ENCODE measurements around the gene ATP10A.

The ATP10A gene

GRCh38 chr15:25727867-25728600 is 135.1 kb downstream of the ATP10A start:
- H3K27ac Mint-ChIP-seq = peak overlapping the region; percentile 35
- H3K9me3 Mint-ChIP-seq = no peaks in the 10 kb centered on the region
- no peak overlapping the region for H3K4me3 Mint-ChIP-seq
- H3K4me1 Mint-ChIP-seq = no peaks in the 10 kb centered on the region
- no peaks in the 10 kb centered on the region for H3K27me3 Mint-ChIP-seq
- peaks cover 5% of the 10 kb centered on the region for H3K36me3 Mint-ChIP-seq

GRCh38 chr15:25727116-25727515 is 136.0 kb downstream of the ATP10A start:
- no peak overlapping the region for H3K27ac Mint-ChIP-seq
- peaks cover 9% of the 10 kb centered on the region for H3K36me3 Mint-ChIP-seq
- H3K9me3 Mint-ChIP-seq = no peaks in the 10 kb centered on the region
- H3K4me1 Mint-ChIP-seq = no peaks in the 10 kb centered on the region
- no peak overlapping the region for H3K4me3 Mint-ChIP-seq
- no peaks in the 10 kb centered on the region for H3K27me3 Mint-ChIP-seq

GRCh38 chr15:25725758-25726157 is 137.4 kb downstream of the ATP10A start:
- peaks cover 9% of the 10 kb centered on the region for H3K36me3 Mint-ChIP-seq
- no peak overlapping the region for H3K4me3 Mint-ChIP-seq
- H3K4me1 Mint-ChIP-seq = no peaks in the 10 kb centered on the region
- H3K27me3 Mint-ChIP-seq = no peaks in the 10 kb centered on the region
- no peak overlapping the region for H3K27ac Mint-ChIP-seq
- H3K9me3 Mint-ChIP-seq = no peaks in the 10 kb centered on the region

- Mint-ChIP-seq H3K27ac (peak overlapping the region; percentile 46), H3K4me3 (no peak overlapping the region), H3K4me1 (no peaks in the 10 kb centered on the region), H3K27me3 (no peaks in the 10 kb centered on the region), H3K9me3 (no peaks in the 10 kb centered on the region), H3K36me3 (peaks cover 9% of the 10 kb centered on the region)
These were observed 138.2 kb downstream of the ATP10A start for GRCh38 chr15:25724899-25725298.

- Mint-ChIP-seq H3K27me3 (no peaks in the 10 kb centered on the region), H3K36me3 (peaks cover 5% of the 10 kb centered on the region), H3K4me3 (no peak overlapping the region), H3K4me1 (no peaks in the 10 kb centered on the region), H3K27ac (no peak overlapping the region), H3K9me3 (no peaks in the 10 kb centered on the region)
These were observed 141.5 kb downstream of the ATP10A start for GRCh38 chr15:25721605-25721955.

GRCh38 chr15:25719101-25719985 is 143.8 kb downstream of the ATP10A start:
- Mint-ChIP-seq H3K4me3 (no peak overlapping the region), H3K27ac (no peak overlapping the region), H3K4me1 (no peaks in the 10 kb centered on the region), H3K36me3 (peaks cover 3% of the 10 kb centered on the region), H3K27me3 (no peaks in the 10 kb centered on the region), H3K9me3 (no peaks in the 10 kb centered on the region)

GRCh38 chr15:25718597-25718996 is 144.5 kb downstream of the ATP10A start:
- peaks cover 3% of the 10 kb centered on the region for H3K36me3 Mint-ChIP-seq
- H3K4me3 Mint-ChIP-seq = no peak overlapping the region
- no peaks in the 10 kb centered on the region for H3K27me3 Mint-ChIP-seq
- H3K4me1 Mint-ChIP-seq = no peaks in the 10 kb centered on the region
- no peak overlapping the region for H3K27ac Mint-ChIP-seq
- H3K9me3 Mint-ChIP-seq = no peaks in the 10 kb centered on the region

GRCh38 chr15:25718169-25718536 is 145.0 kb downstream of the ATP10A start:
- Mint-ChIP-seq H3K27me3 (no peaks in the 10 kb centered on the region), H3K4me3 (no peak overlapping the region), H3K36me3 (peaks cover 3% of the 10 kb centered on the region), H3K4me1 (no peaks in the 10 kb centered on the region), H3K27ac (no peak overlapping the region), H3K9me3 (no peaks in the 10 kb centered on the region)

- Mint-ChIP-seq H3K36me3 (peaks cover under 1% of the 10 kb centered on the region), H3K4me3 (no peak overlapping the region), H3K27me3 (no peaks in the 10 kb centered on the region), H3K4me1 (no peaks in the 10 kb centered on the region), H3K27ac (peak overlapping the region; percentile 41), H3K9me3 (no peaks in the 10 kb centered on the region)
These were observed 145.5 kb downstream of the ATP10A start for GRCh38 chr15:25717457-25718168.

GRCh38 chr15:25717127-25717456 is 146.0 kb downstream of the ATP10A start:
- Mint-ChIP-seq H3K4me3 (no peak overlapping the region), H3K27me3 (no peaks in the 10 kb centered on the region), H3K9me3 (no peaks in the 10 kb centered on the region), H3K27ac (no peak overlapping the region), H3K4me1 (no peaks in the 10 kb centered on the region), H3K36me3 (peaks cover 2% of the 10 kb centered on the region)

GRCh38 chr15:25716414-25717126 is 146.6 kb downstream of the ATP10A start:
- peaks cover 2% of the 10 kb centered on the region for H3K36me3 Mint-ChIP-seq
- no peaks in the 10 kb centered on the region for H3K27me3 Mint-ChIP-seq
- no peak overlapping the region for H3K4me3 Mint-ChIP-seq
- no peaks in the 10 kb centered on the region for H3K4me1 Mint-ChIP-seq
- H3K27ac Mint-ChIP-seq = no peak overlapping the region
- no peaks in the 10 kb centered on the region for H3K9me3 Mint-ChIP-seq

GRCh38 chr15:25715536-25716413 is 147.4 kb downstream of the ATP10A start:
- H3K36me3 Mint-ChIP-seq = peaks cover 2% of the 10 kb centered on the region
- H3K9me3 Mint-ChIP-seq = no peaks in the 10 kb centered on the region
- H3K27me3 Mint-ChIP-seq = no peaks in the 10 kb centered on the region
- no peak overlapping the region for H3K27ac Mint-ChIP-seq
- no peaks in the 10 kb centered on the region for H3K4me1 Mint-ChIP-seq
- H3K4me3 Mint-ChIP-seq = no peak overlapping the region

- H3K27me3 Mint-ChIP-seq = no peaks in the 10 kb centered on the region
- no peak overlapping the region for H3K27ac Mint-ChIP-seq
- no peak overlapping the region for H3K4me3 Mint-ChIP-seq
- H3K4me1 Mint-ChIP-seq = no peaks in the 10 kb centered on the region
- peaks cover 2% of the 10 kb centered on the region for H3K36me3 Mint-ChIP-seq
- no peaks in the 10 kb centered on the region for H3K9me3 Mint-ChIP-seq
These were observed 148.6 kb downstream of the ATP10A start for GRCh38 chr15:25714538-25714840.

GRCh38 chr15:25713736-25714537 is 149.2 kb downstream of the ATP10A start:
- no peaks in the 10 kb centered on the region for H3K4me1 Mint-ChIP-seq
- no peaks in the 10 kb centered on the region for H3K27me3 Mint-ChIP-seq
- no peak overlapping the region for H3K27ac Mint-ChIP-seq
- H3K9me3 Mint-ChIP-seq = no peaks in the 10 kb centered on the region
- no peak overlapping the region for H3K4me3 Mint-ChIP-seq
- peaks cover 2% of the 10 kb centered on the region for H3K36me3 Mint-ChIP-seq

All from activated naive CD4-positive, alpha-beta T cell treated with anti-CD3 and anti-CD28 coated beads, Interleukin-2, amount 50 U/mL, for 24 hours (primary cell).